K562 (cell line): ENCODE data around the gene NR5A2.

Experiments
- GABPA ChIP-seq: fragments of 200-800 bp; sonication (Bioruptor generic); conservative IDR thresholded peaks from 2 replicates; pipeline ENCODE4 v1.6.1; 2016; ENCODE audit warnings: low read depth, missing genetic modification characterization, missing compliant biosample characterization
- HDAC1 ChIP-seq, 2 experiments: fragments of 450-650 bp; IDR thresholded peaks; 2 replicates each; pipeline ENCODE4 v1.6.1; 2016 to 2017; ENCODE audit warnings: inconsistent platforms in 1 of 2, mild to moderate bottlenecking in 1 of 2, moderate library complexity in 1 of 2

GRCh38 chr1:200112290-200112689 lies 84.8 kb downstream of the NR5A2 start:
- TF ChIP-seq GABPA (tag): no peak
- no peak for TF ChIP-seq HDAC1 (IDR thresholded peaks at IDR 0.05)
